Activated CD4-positive, alpha-beta T cell treated with anti-CD3 and anti-CD28 coated beads, Interleukin-2, Interleukin-4, amounts not matched to agents 100 ng/mL and 50 ng/mL, durations not matched to agents 16 hours and 8 hours (primary cell): ENCODE data around the gene STT3A.

Source experiments
- DNase-seq: peaks from one replicate; pipeline ENCODE4 v3.0.0-alpha.2; 2020; ENCODE audit warnings: low spot score

STT3A gene

GRCh38 chr11:125667151-125667550 lies 74.5 kb downstream of the STT3A start:
- DNase-seq, result no peak

DNA sequence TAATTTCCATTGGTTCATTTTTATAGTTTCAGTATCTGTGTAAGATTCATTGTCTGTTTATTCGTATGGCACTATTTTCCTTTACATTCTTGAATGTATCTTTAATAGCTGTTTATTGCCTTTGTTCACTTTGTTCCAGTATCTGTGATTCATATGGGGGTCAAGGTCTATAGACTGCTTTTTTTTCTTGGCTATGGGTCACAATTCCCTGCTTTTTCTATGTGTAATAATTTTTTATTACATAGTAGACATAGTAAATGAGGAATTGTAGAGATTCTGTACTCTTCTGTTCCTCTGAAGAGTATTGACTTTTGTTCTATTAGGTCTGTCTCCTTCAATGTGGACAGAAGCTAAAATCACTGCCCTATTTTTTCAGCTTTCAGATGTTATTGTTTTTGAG lies 77.5 kb downstream of the STT3A start:
- no peak for DNase-seq

DNA sequence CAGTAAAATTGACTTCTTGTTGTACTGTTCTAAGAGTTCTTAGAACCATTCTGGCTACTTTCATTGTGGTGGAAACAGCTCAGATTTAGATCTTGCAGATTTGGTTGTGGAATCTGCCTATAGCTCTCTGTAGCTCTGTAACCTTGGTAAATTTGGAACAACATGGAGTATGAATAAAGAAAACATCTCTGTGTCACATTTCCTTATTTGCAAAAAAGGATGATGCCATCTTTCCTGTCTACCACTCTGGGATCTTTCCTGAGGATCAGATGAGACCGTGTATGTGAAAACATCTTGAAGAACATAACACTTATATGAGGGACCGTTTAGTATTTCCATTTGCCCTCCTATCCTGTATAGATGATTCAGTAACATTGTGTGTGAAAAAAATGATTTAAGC lies 78.9 kb downstream of the STT3A start:
- DNase-seq, result no peak
